ENCODE data around the gene PLXDC2.

The PLXDC2 gene

GRCh38 chr10:19915816-19916215 is 99.6 kb downstream of the PLXDC2 start:
- no peak for DNase-seq

- no peak for DNase-seq
These were observed 101.7 kb downstream of the PLXDC2 start for GRCh38 chr10:19917751-19918478.

GRCh38 chr10:19918794-19919193 is 102.6 kb downstream of the PLXDC2 start:
- no peak for DNase-seq

GRCh38 chr10:19919671-19920070 is 103.4 kb downstream of the PLXDC2 start:
- DNase-seq, result no peak

DNA sequence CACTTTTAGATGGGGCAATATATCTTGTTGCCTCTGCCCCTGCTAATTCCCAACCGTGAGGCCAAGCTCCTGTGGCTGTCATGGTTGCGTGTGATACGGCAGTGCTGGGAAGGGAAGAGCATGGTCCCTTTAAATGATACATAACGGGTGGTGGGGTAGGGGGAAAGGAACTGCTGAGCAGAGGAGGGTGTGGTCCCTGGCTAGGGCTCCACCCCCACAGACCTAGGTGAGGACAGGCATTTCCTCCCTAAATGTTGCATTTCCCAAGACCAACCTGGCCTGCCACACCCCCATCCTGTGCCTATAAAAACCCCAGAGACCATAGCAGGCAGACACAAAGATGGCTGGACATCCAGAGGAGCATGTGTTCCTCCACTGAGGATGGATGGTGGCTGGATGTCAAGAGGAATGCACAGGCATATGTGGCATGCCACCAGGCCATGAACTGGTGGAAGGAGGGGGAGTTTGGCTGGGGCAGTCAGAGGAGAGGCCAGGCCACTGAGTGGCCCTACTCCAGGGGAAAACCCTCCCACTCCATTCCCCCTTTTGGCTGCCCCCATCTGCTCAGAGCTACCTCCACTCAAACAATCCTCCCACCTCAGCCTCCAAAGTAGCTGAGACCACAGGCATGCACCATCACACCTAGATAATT is 104.0 kb downstream of the PLXDC2 start:
- no peak for DNase-seq

GRCh38 chr10:19921300-19922140 is 105.3 kb downstream of the PLXDC2 start:
- no peak for DNase-seq

- no peak for DNase-seq
These were observed 106.2 kb downstream of the PLXDC2 start for GRCh38 chr10:19922236-19922963.

GRCh38 chr10:19925064-19925463 is 108.8 kb downstream of the PLXDC2 start:
- no peak for DNase-seq

GRCh38 chr10:19928936-19929335 is 112.7 kb downstream of the PLXDC2 start:
- no peak for DNase-seq

DNA sequence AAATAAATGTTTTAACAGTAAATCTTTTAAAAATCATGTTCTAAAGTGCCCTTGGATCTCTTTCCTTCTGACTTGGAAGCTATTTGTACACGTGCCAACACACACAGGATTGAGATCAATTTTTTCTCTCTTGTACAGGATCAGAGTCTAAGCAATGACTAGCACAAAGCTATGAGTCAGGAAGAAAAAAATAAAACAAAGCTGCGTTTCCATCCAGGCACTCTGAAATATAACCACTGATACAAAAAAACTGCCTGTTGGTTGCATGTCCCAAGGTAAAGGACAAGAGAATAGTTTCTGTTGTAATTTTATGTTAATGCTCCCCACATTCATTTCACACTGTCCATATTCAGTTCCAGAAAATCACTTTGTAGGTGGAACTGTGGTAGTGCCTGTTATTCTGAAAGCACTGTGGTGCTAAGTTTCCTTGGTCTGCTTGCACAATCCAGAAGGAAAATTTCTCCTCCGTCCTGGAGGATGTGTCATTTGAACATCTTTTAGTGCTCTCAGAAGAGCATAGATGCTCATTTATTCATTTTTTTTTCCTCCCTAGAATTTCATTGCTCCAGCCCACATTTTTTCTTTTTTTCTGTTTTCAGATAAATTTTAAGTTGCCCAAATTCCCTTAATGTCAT is 113.4 kb downstream of the PLXDC2 start:
- DNase-seq, result no peak

- no peak for DNase-seq
These were observed 115.0 kb downstream of the PLXDC2 start for GRCh38 chr10:19930936-19931893.

GRCh38 chr10:19931894-19932590 is 115.8 kb downstream of the PLXDC2 start:
- DNase-seq, result no peak

DNA sequence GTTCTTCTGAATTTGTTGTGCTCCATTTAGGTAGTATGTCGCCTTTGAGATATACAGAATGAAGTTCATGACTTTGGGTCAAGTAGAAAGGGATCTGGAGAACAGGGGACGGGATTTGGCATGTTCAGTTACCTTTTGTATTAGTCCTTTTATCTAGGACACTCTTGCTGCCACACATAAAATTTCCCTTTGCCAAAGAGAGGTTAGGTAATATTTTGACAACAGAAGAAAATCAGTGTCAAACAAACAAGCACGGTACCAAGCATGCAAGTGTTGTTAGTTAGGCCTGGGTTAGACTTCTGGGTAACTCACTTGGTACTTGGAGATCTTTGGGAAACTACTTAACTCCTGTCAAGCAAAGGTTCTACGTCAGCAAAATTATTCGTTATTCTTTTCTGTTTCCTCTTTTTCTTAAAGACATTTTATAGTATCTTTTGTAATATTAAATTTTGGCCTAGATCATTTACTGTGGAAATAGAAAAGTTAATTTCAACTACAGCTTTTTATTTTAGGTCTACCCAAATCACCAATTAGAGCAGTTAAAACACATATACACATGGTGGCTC is 116.7 kb downstream of the PLXDC2 start:
- DNase-seq, result no peak

GRCh38 chr10:19933772-19934171 is 117.5 kb downstream of the PLXDC2 start:
- no peak for DNase-seq

- no peak for DNase-seq
These were observed 118.9 kb downstream of the PLXDC2 start for GRCh38 chr10:19935176-19935575.

DNA sequence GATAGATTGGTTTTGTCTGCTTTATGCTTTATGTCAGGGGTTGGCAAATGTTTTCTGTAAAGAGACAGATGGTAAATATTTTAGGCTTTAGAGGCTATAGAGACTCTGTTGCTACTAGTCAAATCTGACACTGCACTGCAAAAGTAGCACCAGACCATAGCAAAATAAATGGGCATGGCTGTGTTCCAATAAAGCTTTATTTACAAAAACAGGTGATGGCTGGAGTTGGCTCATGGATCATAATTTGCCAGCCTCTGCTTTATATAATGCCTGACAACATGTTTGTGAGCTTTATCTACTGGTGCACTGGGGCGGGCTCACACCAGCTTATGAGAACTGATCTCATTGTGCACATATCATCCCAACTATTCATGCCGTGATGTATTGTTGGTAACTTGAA is 120.1 kb downstream of the PLXDC2 start:
- no peak for DNase-seq

- DNase-seq, result no peak
These were observed 121.8 kb downstream of the PLXDC2 start for GRCh38 chr10:19937989-19938388.

GRCh38 chr10:19941206-19941880 is 125.1 kb downstream of the PLXDC2 start:
- DNase-seq, result no peak

DNA sequence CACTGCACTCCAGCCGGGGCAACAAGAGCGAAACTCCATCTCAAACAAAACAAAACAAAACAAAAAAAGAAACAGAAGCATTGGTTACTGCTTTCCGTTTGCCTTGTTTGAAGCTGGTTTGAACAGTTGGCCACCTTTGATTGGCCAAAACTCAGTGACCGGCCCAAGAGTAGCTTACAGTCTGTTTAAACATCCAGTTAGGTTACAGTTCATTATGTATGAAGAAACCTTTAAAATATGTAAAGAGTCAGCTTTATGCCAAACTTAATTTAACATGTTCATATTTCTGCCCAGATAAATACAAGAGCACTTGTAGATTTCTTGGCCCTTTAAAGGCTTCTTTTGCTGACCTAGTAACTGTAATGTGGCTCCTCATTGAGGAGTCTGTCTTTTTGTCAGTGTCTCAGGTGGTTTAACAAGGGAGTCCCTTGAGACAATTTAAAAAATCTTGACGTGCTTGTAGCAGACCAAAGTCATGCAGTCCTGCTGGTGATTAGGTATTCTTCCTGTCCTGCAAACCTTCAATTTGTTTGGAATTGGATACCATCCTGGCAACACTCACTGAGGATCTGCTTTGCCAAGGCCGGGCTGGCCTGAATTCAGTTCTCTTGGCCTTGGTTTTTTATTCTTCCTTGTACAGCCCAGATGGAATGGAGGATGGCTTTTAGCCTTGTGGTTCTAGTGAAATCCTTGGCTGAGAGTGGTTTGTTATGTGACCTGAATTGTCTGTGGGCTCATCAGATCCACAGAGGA is 128.9 kb downstream of the PLXDC2 start:
- DNase-seq, result no peak
